ENCODE data around the gene SLC46A1. TPM values are rescaled to one million over a fixed set of nuclear protein-coding genes. Genes with fewer than 3 reads are reported as not detected.

Gene SLC46A1
- polyA plus RNA-seq, 1 donor (not counting 4 experiments of a cell fraction or from before 2014, with no cell fraction given): 1.9 TPM

- Histone ChIP-seq H3K36me3 (ENCODE audit: control insufficient read depth in 2 of 2, extremely low read depth in 1 of 2, insufficient read depth in 2 of 2, low read length in 2 of 2) (peaks cover 45 to 57% of the 10 kb centered on the region in 2 experiments), H3K4me2 (ENCODE audit: control insufficient read depth, extremely low read depth, insufficient read depth, low read depth, low read length) (peak overlapping the region; percentile 45), H3K4me1 (ENCODE audit: control insufficient read depth, extremely low read depth, insufficient read depth, low read length) (peaks cover 29% of the 10 kb centered on the region), H3K27ac (ENCODE audit: control insufficient read depth, insufficient read depth, low read length) (peak overlapping the region; percentile 58), H3K9ac (ENCODE audit: control insufficient read depth, extremely low read depth, insufficient read depth, low read length) (peak overlapping the region; percentile 43), H2AFZ (ENCODE audit: control insufficient read depth, low read length) (no peak overlapping the region), H4K20me1 (ENCODE audit: control insufficient read depth, extremely low read depth, insufficient read depth, low read length) (no peaks in the 10 kb centered on the region), H3K27me3 (ENCODE audit: control insufficient read depth, extremely low read depth, insufficient read depth, low read length) (no peaks in the 10 kb centered on the region), H3K79me2 (ENCODE audit: control insufficient read depth, insufficient read depth, low read length) (peaks cover 5% of the 10 kb centered on the region), H3K9me1 (ENCODE audit: control insufficient read depth, extremely low read depth, insufficient read depth, low read length) (no peaks in the 10 kb centered on the region), H3K4me3 (ENCODE audit: control insufficient read depth in 2 of 3, extremely low read depth in 1 of 3, insufficient read depth in 2 of 3, low read depth in 1 of 3, low read length in 3 of 3) (no peak overlapping the region), H3K9me3 (ENCODE audit: control insufficient read depth, low read depth, low read length) (no peaks in the 10 kb centered on the region)
- dilution Hi-C loops (cut with MboI; ENCODE audit: extremely low pct_ligation_motif_present, low sequenced_read_pairs): no loop called here
- FAIRE-seq: peak; percentile 100
- DNase-seq (ENCODE audit: low read depth, low spot score): peak; percentile 73
- TF ChIP-seq CTCF (optimal IDR thresholded peaks at IDR 0.05 in 1 of 3, IDR thresholded peaks at IDR 0.05 in 1 of 3, conservative IDR thresholded peaks at IDR 0.05 in 1 of 3; ENCODE audit: extremely low read depth in 1 of 3, insufficient read depth in 2 of 3, low read length in 3 of 3) (no peak), EZH2 (IDR thresholded peaks at IDR 0.05; ENCODE audit: low read length) (no peak)
Observed at GRCh38 chr17:28347261-28347891, 58.6 kb downstream of the SLC46A1 start.

GRCh38 chr17:28346746-28347246 lies 59.2 kb downstream of the SLC46A1 start:
- H3K9me1 ChIP-seq (ENCODE audit: control insufficient read depth, extremely low read depth, insufficient read depth, low read length): no peaks in the 10 kb centered on the region
- no peak for DNase-seq (ENCODE audit: low read depth, low spot score)
- H3K9ac ChIP-seq (ENCODE audit: control insufficient read depth, extremely low read depth, insufficient read depth, low read length): peak overlapping the region; percentile 9
- no peaks in the 10 kb centered on the region for H3K27me3 ChIP-seq (ENCODE audit: control insufficient read depth, extremely low read depth, insufficient read depth, low read length)
- H3K36me3 ChIP-seq (ENCODE audit: control insufficient read depth in 2 of 2, extremely low read depth in 1 of 2, insufficient read depth in 2 of 2, low read length in 2 of 2): peaks cover 48 to 58% of the 10 kb centered on the region in 2 experiments
- dilution Hi-C loops (cut with MboI; ENCODE audit: extremely low pct_ligation_motif_present, low sequenced_read_pairs): no loop called here
- H3K79me2 ChIP-seq (ENCODE audit: control insufficient read depth, insufficient read depth, low read length): peaks cover 5% of the 10 kb centered on the region
- peak overlapping the region; percentile 58 for H3K27ac ChIP-seq (ENCODE audit: control insufficient read depth, insufficient read depth, low read length)
- H3K9me3 ChIP-seq (ENCODE audit: control insufficient read depth, low read depth, low read length): no peaks in the 10 kb centered on the region
- peak; percentile 9 for FAIRE-seq
- no peaks in the 10 kb centered on the region for H4K20me1 ChIP-seq (ENCODE audit: control insufficient read depth, extremely low read depth, insufficient read depth, low read length)
- peak overlapping the region; percentile 45 for H3K4me2 ChIP-seq (ENCODE audit: control insufficient read depth, extremely low read depth, insufficient read depth, low read depth, low read length)
- peaks cover 29% of the 10 kb centered on the region for H3K4me1 ChIP-seq (ENCODE audit: control insufficient read depth, extremely low read depth, insufficient read depth, low read length)
- H3K4me3 ChIP-seq (ENCODE audit: control insufficient read depth in 2 of 3, extremely low read depth in 1 of 3, insufficient read depth in 2 of 3, low read depth in 1 of 3, low read length in 3 of 3): peak overlapping the region in 1 of 3 experiments; percentile 9
- no peak overlapping the region for H2AFZ ChIP-seq (ENCODE audit: control insufficient read depth, low read length)
- peak in 1 of 3 experiments; percentile 20 for TF ChIP-seq CTCF (optimal IDR thresholded peaks at IDR 0.05 in 1 of 3, IDR thresholded peaks at IDR 0.05 in 1 of 3, conservative IDR thresholded peaks at IDR 0.05 in 1 of 3; ENCODE audit: extremely low read depth in 1 of 3, insufficient read depth in 2 of 3, low read length in 3 of 3)
- TF ChIP-seq EZH2 (IDR thresholded peaks at IDR 0.05; ENCODE audit: low read length): no peak
